Common myeloid progenitor, CD34-positive (primary cell): ENCODE results near the gene RIC8A.

Source experiments
- CTCF ChIA-PET: fragments of 350-600 bp; sonication (Branson Sonifier 250); formaldehyde crosslinking; loops from one replicate; lab custom pipeline; 2021; ENCODE audit warnings: antibody characterized with exemption; lab: Charles Lee
- POLR2A ChIA-PET: fragments of 350-600 bp; sonication (Branson Sonifier 250); formaldehyde crosslinking; loops from one replicate; lab custom pipeline; 2021; ENCODE audit warnings: antibody characterized with exemption; lab: Charles Lee
- DNase-seq, 3 donors: peaks; one replicate each; pipeline versions ENCODE4 v3.0.0 to v3.0.0-alpha.2; 2013
- H3K27ac ChIP-seq, 2 experiments: 1 replicate in 1 of 2; 2 replicates in 1 of 2; pipeline ENCODE4 v1.7.0; 2013; ENCODE audit warnings: inconsistent platforms in 2 of 2, low read length in 2 of 2, mild to moderate bottlenecking in 2 of 2, low read depth in 1 of 2, moderate library complexity in 1 of 2; ENCODE audit not compliant: severe bottlenecking in 2 of 2, insufficient read depth in 1 of 2, poor library complexity in 1 of 2
- H3K27me3 ChIP-seq, 5 experiments: replicated peaks in 2 of 5; 1 replicate in 3 of 5; 2 replicates in 2 of 5; pipeline versions ENCODE4 v1.6.1 to v1.7.0; 2013; ENCODE audit warnings: low read length in 4 of 5, mild to moderate bottlenecking in 2 of 5, moderate library complexity in 2 of 5, inconsistent platforms in 1 of 5; ENCODE audit not compliant: insufficient read depth in 5 of 5, control insufficient read depth in 4 of 5
- H3K36me3 ChIP-seq, 4 experiments: 1 replicate in 2 of 4; 2 replicates in 2 of 4; pipeline versions ENCODE4 v1.6.1 to v1.7.0; 2013; ENCODE audit warnings: low read length in 3 of 4, control low read depth in 1 of 4, mild to moderate bottlenecking in 1 of 4; ENCODE audit not compliant: control insufficient read depth in 4 of 4, insufficient read depth in 4 of 4
- H3K4me1 ChIP-seq, 4 experiments: 1 replicate in 3 of 4; 2 replicates in 1 of 4; pipeline versions ENCODE4 v1.6.1 to v1.7.1; 2013; ENCODE audit warnings: low read length in 3 of 4, mild to moderate bottlenecking in 3 of 4, control low read depth in 1 of 4, inconsistent platforms in 1 of 4, moderate library complexity in 1 of 4; ENCODE audit not compliant: control insufficient read depth in 4 of 4, insufficient read depth in 4 of 4; ENCODE audit errors: control extremely low read depth in 1 of 4
- H3K4me3 ChIP-seq, 7 experiments: 1 replicate in 4 of 7; 2 replicates in 3 of 7; pipeline versions ENCODE4 v1.5.1 to v1.7.0; 2013; ENCODE audit warnings: mild to moderate bottlenecking in 7 of 7, low read length in 6 of 7, moderate library complexity in 6 of 7, inconsistent platforms in 2 of 7, low read depth in 2 of 7, control low read depth in 1 of 7; ENCODE audit not compliant: insufficient read depth in 4 of 7, control insufficient read depth in 1 of 7; ENCODE audit errors: extremely low read depth in 1 of 7
- H3K9me3 ChIP-seq, 5 experiments: 1 replicate in 4 of 5; 2 replicates in 1 of 5; pipeline versions ENCODE4 v1.6.1 to v1.7.1; 2013; ENCODE audit warnings: low read length in 4 of 5, mild to moderate bottlenecking in 2 of 5, inconsistent platforms in 1 of 5, low read depth in 1 of 5, moderate library complexity in 1 of 5; ENCODE audit not compliant: control insufficient read depth in 4 of 5, insufficient read depth in 2 of 5; ENCODE audit errors: control extremely low read depth in 1 of 5
- WGBS: methylation state at CpG from one replicate; pipeline ENCODE4 v1.1.5; 2013; ENCODE audit not compliant: insufficient coverage; 5-methylcytosine and 5-hydroxymethylcytosine counted together

Gene RIC8A

DNA sequence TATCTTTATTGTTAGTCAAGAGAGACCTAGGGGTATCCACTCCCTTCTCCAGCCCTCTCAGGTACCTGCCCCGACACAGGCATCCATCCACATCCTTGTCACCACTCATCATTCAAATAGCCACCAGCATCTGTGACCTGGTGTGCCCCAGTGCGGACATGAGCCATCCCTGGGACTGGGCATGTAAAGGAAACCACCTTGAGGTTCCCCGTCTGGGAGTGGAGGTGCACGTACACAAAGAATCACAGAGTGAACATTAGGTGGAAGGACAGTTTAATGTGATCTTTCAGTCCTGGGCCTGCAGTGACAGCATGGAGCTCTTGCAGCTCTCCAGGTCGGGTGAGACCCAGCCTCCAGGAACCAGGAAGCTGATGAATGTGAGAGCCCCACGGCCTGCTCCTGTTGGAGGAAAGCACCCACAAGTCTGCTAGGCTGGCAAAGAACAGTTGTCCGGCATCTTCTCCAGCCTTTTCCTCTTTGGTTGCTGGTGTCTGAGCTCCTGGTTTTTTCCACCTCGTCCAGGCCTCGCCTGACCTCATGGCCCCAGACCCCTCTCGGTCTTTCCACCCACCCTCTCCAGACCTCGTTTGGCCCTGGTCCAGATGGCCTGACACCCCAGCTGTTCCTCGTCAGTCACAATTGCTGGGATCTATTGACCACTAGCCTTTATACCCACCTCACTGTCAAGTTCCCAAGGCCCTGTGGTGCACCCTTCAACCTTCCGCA is 45.8 kb downstream of the RIC8A start:
- CTCF ChIA-PET: interaction anchor here (0.8 to 3.8 kb wide), 6 partner anchors 9 to 144 kb away, joined by 3 to 24 read pairs (median 4); partner anchors contain the start of gene BET1L
- Histone ChIP-seq H3K36me3 (peaks cover 14 to 56% (median 43%) of the 10 kb centered on the region in 4 experiments), H3K27ac (no peak overlapping the region), H3K4me3 (no peak overlapping the region), H3K9me3 (no peaks in the 10 kb centered on the region), H3K27me3 (no peaks in the 10 kb centered on the region), H3K4me1 (peaks cover 0 to 19% (median 5%) of the 10 kb centered on the region in 4 experiments)
- WGBS: 96% methylated on average over 13 of the region's 13 CpGs
- POLR2A ChIA-PET: no interaction called here
- DNase-seq: no peak

DNA sequence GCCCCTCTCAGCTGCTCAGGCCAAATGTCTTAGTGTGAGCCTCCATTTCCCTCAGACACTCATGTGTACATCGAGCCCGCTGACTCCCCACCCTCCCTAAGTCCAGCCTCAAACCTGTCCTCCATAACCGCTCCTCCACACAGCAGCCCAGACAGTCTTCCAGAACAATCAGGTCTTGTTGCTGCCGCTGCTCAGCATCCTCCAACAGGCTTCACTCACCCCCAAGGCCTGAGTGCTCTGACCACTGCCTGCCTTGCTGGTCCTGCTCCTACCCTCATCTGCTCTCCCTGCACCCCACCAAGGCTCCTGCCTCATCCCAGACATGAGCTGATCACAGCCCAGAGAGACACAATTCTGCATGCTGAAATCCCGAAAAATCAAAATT is 46.4 kb downstream of the RIC8A start:
- Histone ChIP-seq H3K4me1 (peaks cover 0 to 20% (median 5%) of the 10 kb centered on the region in 4 experiments), H3K4me3 (no peak overlapping the region), H3K27me3 (no peaks in the 10 kb centered on the region), H3K27ac (no peak overlapping the region), H3K9me3 (no peaks in the 10 kb centered on the region), H3K36me3 (peaks cover 11 to 50% (median 38%) of the 10 kb centered on the region in 4 experiments)
- POLR2A ChIA-PET: no interaction called here
- 87% methylated on average over 3 of the region's 5 CpGs for WGBS
- CTCF ChIA-PET: interaction anchor here (0.9 to 3.8 kb wide), 4 partner anchors 11 to 47 kb away, joined by 3 to 24 read pairs (median 5); partner anchors contain the start of gene BET1L
- no peak for DNase-seq

DNA sequence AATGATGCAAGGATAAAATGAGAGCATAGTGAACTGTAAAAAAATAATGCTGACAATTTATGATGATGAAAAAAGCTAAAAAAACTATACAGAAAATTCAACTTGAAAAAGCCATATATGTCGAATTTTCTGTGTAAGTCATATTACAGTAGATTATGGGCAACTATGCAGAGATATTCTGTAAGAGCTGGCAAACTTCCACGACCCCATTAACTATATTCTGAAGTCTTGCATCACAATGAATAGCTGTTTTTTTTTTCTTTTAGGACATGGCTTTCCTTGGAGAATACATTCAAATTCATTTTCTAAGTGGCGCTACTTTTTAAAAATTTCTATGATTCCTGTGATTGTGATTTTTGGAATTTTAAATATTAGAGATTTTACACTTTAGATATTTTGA is 47.7 kb downstream of the RIC8A start:
- no peaks in the 10 kb centered on the region for H3K27me3 ChIP-seq
- H3K4me3 ChIP-seq: no peak overlapping the region
- no peaks in the 10 kb centered on the region for H3K9me3 ChIP-seq
- POLR2A ChIA-PET: interaction anchor here (0.6 kb wide), 1 partner anchor 202 kb away, joined by 3 read pairs; no protein-coding TSS in a partner anchor
- 83% methylated on average over 1 of the region's 3 CpGs for WGBS
- H3K27ac ChIP-seq: no peak overlapping the region
- CTCF ChIA-PET: interaction anchor here (0.7 to 1.2 kb wide), 2 partner anchors 14 to 21 kb away, joined by 3 to 4 read pairs; no protein-coding TSS in a partner anchor
- DNase-seq: no peak
- peaks cover 6 to 38% (median 28%) of the 10 kb centered on the region in 4 experiments for H3K36me3 ChIP-seq
- H3K4me1 ChIP-seq: peaks cover 0 to 20% (median 5%) of the 10 kb centered on the region in 4 experiments

DNA sequence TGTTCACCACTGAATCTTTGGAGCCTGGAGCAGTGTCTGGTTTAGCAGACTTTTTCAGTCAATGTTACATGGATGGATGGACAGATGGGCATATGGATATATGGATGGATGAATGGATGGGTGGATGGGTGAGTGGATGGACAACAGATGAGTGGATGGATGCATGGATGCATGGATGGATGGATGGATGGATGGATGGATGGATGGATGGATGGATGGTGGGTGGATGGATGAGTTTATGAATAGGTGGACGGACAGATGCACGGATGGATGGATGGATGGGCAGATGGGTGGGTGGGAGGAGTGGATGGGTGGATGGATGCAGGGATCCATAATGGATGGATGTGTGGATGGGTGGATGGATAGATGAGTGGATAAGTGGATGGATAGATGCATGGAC is 48.3 kb downstream of the RIC8A start:
- ChIA-PET CTCF (interaction anchor here (1.2 kb wide), 1 partner anchor 20 kb away, joined by 4 read pairs; no protein-coding TSS in a partner anchor), POLR2A (no interaction called here)
- Histone ChIP-seq H3K27ac (no peak overlapping the region), H3K9me3 (no peaks in the 10 kb centered on the region), H3K4me1 (peaks cover 0 to 20% (median 5%) of the 10 kb centered on the region in 4 experiments), H3K36me3 (peaks cover 6 to 32% (median 23%) of the 10 kb centered on the region in 4 experiments), H3K4me3 (no peak overlapping the region), H3K27me3 (no peaks in the 10 kb centered on the region)
- DNase-seq: no peak
- 100% methylated on average over 2 of the region's 2 CpGs for WGBS

DNA sequence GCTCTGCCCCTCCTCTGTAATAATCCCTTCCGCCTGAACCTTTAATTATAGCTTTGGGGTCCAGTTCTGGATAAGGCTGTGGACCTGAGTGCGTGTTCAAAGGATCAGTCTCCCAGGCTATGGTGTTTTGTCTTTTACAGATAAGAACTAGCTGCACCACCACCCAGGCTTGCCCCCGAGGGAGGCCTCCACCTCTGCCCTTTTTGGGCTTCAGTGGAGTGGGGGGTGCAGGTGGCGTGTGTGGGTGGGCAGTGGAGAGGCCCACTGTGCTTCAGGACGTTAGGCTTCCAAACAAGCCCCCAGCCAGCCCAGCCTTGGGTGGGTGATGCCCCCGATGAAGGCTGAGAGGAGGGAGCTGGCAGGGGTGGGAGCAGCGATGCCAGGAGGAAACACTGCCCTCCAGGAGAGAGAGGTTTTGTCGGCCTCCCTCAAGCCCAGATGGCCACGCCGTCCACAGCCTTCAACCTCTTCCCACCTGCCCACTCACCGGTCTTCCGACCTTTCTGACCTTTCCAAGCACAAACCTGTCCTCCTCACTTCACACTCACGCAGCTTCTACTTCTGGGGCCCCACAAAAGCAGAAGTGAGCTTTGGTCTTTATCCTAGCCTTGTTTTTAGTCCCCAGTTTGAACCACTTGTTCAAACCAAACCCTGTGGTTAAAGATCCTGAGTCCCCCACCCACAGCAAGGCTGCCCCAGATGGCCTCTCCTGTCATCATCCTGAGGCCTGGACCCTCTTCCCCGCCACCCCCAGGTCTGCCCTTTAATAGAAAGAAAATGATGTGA is 49.6 kb downstream of the RIC8A start:
- POLR2A ChIA-PET: no interaction called here
- peaks cover 0 to 20% (median 5%) of the 10 kb centered on the region in 4 experiments for H3K4me1 ChIP-seq
- CTCF ChIA-PET: interaction anchor here (0.7 to 4.1 kb wide), 10 partner anchors 9 to 101 kb away, joined by 3 to 9 read pairs (median 3); partner anchors contain the start of gene PSMD13
- H3K27ac ChIP-seq: no peak overlapping the region
- no peak overlapping the region for H3K4me3 ChIP-seq
- peaks cover 3 to 19% (median 12%) of the 10 kb centered on the region in 4 experiments for H3K36me3 ChIP-seq
- H3K27me3 ChIP-seq: no peaks in the 10 kb centered on the region
- peak in 2 of 3 donors; percentile 32 to 37 for DNase-seq
- 68% methylated on average over 10 of the region's 14 CpGs for WGBS
- peaks cover 0 to 6% (median 0%) of the 10 kb centered on the region in 5 experiments for H3K9me3 ChIP-seq

DNA sequence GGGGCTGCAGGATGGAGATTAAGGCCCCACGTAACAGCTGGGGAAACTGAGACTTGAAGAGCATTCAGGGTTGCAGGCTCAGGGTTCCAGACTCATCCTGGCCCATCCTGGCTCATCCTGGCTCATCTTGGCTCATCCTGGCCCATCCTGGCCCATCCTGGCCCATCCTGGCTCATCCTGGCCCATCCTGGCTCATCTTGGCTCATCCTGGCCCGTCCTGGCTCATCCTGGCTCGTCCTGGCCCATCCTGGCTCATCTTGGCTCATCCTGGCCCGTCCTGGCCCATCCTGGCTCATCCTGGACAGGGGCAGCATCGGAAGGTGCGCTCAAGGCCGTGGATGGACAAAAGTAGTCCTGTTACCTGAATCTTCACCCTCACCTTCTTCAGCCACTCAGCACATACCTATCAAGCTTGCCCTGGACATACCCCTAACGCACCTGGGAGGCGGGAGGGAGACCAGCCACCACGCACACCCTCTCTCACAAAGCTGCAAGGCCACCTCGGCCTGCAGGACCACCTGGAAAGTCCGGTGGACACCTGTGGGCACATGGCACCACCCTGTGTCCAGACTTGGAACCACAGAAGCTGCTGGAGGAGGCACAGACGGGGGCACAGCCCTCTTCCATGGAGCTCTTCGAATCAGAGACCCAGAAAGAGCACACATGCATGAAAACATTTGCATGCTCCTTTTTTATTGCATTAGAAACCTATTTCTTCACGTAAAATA is 50.4 kb downstream of the RIC8A start:
- POLR2A ChIA-PET: no interaction called here
- Histone ChIP-seq H3K4me1 (peaks cover 0 to 20% (median 5%) of the 10 kb centered on the region in 4 experiments), H3K4me3 (no peak overlapping the region), H3K36me3 (peaks cover 3 to 11% (median 5%) of the 10 kb centered on the region in 4 experiments), H3K27me3 (no peaks in the 10 kb centered on the region), H3K9me3 (peaks cover 0 to 6% (median 0%) of the 10 kb centered on the region in 5 experiments), H3K27ac (no peak overlapping the region)
- CTCF ChIA-PET: interaction anchor here (0.8 to 4.1 kb wide), 12 partner anchors 10 to 105 kb away, joined by 3 to 9 read pairs (median 3); partner anchors contain the start of genes BET1L, PSMD13 and RIC8A
- WGBS: 92% methylated on average over 15 of the region's 15 CpGs
- peak in 2 of 3 donors; percentile 42 to 53 for DNase-seq
